ENCODE measurements around the gene PDZD4.

The PDZD4 gene

GRCh38 chrX:153866302-153867019 is 36.1 kb upstream of the PDZD4 start:
- 97 to 100% methylated on average over 6 to 13 of the region's 22 CpGs for WGBS, 2 experiments (ENCODE audit: insufficient coverage in 2 of 2)
- H3K36me3 ChIP-seq (ENCODE audit: control insufficient read depth, insufficient read depth, low read length): peaks cover 35% of the 10 kb centered on the region

GRCh38 chrX:153865685-153866084 is 35.3 kb upstream of the PDZD4 start:
- WGBS, 2 experiments (ENCODE audit: insufficient coverage in 2 of 2): 83 to 100% methylated on average over 2 to 4 of the region's 9 CpGs
- Histone ChIP-seq H3K36me3 (ENCODE audit: control insufficient read depth, insufficient read depth, low read length) (peaks cover 35% of the 10 kb centered on the region), H3K4me1 (ENCODE audit: control insufficient read depth, insufficient read depth, low read length, poor library complexity, severe bottlenecking) (no peaks in the 10 kb centered on the region), H3K9me3 (ENCODE audit: control insufficient read depth, low read length) (no peaks in the 10 kb centered on the region), H3K4me3 (ENCODE audit: extremely low read depth, insufficient read depth, low read length, poor library complexity, severe bottlenecking) (no peak overlapping the region), H3K27ac (ENCODE audit: low read depth, low read length, severe bottlenecking) (no peak overlapping the region)

More at GRCh38 chrX:153866302-153867019, 36.1 kb upstream of the PDZD4 start:
- H3K4me1 ChIP-seq (ENCODE audit: control insufficient read depth, insufficient read depth, low read length, poor library complexity, severe bottlenecking): no peaks in the 10 kb centered on the region
- H3K9me3 ChIP-seq (ENCODE audit: control insufficient read depth, low read length): no peaks in the 10 kb centered on the region
- H3K4me3 ChIP-seq (ENCODE audit: extremely low read depth, insufficient read depth, low read length, poor library complexity, severe bottlenecking): no peak overlapping the region
- H3K27ac ChIP-seq (ENCODE audit: low read depth, low read length, severe bottlenecking): no peak overlapping the region

GRCh38 chrX:153865321-153865580 is 34.9 kb upstream of the PDZD4 start:
- Histone ChIP-seq H3K4me1 (ENCODE audit: control insufficient read depth, insufficient read depth, low read length, poor library complexity, severe bottlenecking) (no peaks in the 10 kb centered on the region), H3K27ac (ENCODE audit: low read depth, low read length, severe bottlenecking) (no peak overlapping the region), H3K4me3 (ENCODE audit: extremely low read depth, insufficient read depth, low read length, poor library complexity, severe bottlenecking) (no peak overlapping the region), H3K9me3 (ENCODE audit: control insufficient read depth, low read length) (no peaks in the 10 kb centered on the region), H3K36me3 (ENCODE audit: control insufficient read depth, insufficient read depth, low read length) (peaks cover 31% of the 10 kb centered on the region)
- WGBS, 2 experiments (ENCODE audit: insufficient coverage in 2 of 2): 80% methylated on average over 7 of the region's 11 CpGs; no CpG with 5 or more reads in 1 of the 2 experiments

GRCh38 chrX:153864561-153865320 is 34.4 kb upstream of the PDZD4 start:
- Histone ChIP-seq H3K4me1 (ENCODE audit: control insufficient read depth, insufficient read depth, low read length, poor library complexity, severe bottlenecking) (no peaks in the 10 kb centered on the region), H3K36me3 (ENCODE audit: control insufficient read depth, insufficient read depth, low read length) (peaks cover 26% of the 10 kb centered on the region), H3K4me3 (ENCODE audit: extremely low read depth, insufficient read depth, low read length, poor library complexity, severe bottlenecking) (no peak overlapping the region), H3K27ac (ENCODE audit: low read depth, low read length, severe bottlenecking) (no peak overlapping the region), H3K9me3 (ENCODE audit: control insufficient read depth, low read length) (no peaks in the 10 kb centered on the region)
- WGBS, 2 experiments (ENCODE audit: insufficient coverage in 2 of 2): 96% methylated on average over 11 to 19 of the region's 30 CpGs

- Histone ChIP-seq H3K27ac (ENCODE audit: low read depth, low read length, severe bottlenecking) (no peak overlapping the region), H3K36me3 (ENCODE audit: control insufficient read depth, insufficient read depth, low read length) (peaks cover 20% of the 10 kb centered on the region), H3K4me3 (ENCODE audit: extremely low read depth, insufficient read depth, low read length, poor library complexity, severe bottlenecking) (no peak overlapping the region), H3K4me1 (ENCODE audit: control insufficient read depth, insufficient read depth, low read length, poor library complexity, severe bottlenecking) (no peaks in the 10 kb centered on the region), H3K9me3 (ENCODE audit: control insufficient read depth, low read length) (no peaks in the 10 kb centered on the region)
- WGBS, 2 experiments (ENCODE audit: insufficient coverage in 2 of 2): 100% methylated on average over 1 to 2 of the region's 10 CpGs
Observed at GRCh38 chrX:153864101-153864500, 33.8 kb upstream of the PDZD4 start.

GRCh38 chrX:153863251-153863991 is 33.1 kb upstream of the PDZD4 start:
- Histone ChIP-seq H3K9me3 (ENCODE audit: control insufficient read depth, low read length) (no peaks in the 10 kb centered on the region), H3K4me1 (ENCODE audit: control insufficient read depth, insufficient read depth, low read length, poor library complexity, severe bottlenecking) (no peaks in the 10 kb centered on the region), H3K36me3 (ENCODE audit: control insufficient read depth, insufficient read depth, low read length) (peaks cover 16% of the 10 kb centered on the region), H3K4me3 (ENCODE audit: extremely low read depth, insufficient read depth, low read length, poor library complexity, severe bottlenecking) (no peak overlapping the region), H3K27ac (ENCODE audit: low read depth, low read length, severe bottlenecking) (no peak overlapping the region)
- WGBS, 2 experiments (ENCODE audit: insufficient coverage in 2 of 2): 93 to 94% methylated on average over 10 to 11 of the region's 28 CpGs

- no peak overlapping the region for H3K27ac ChIP-seq (ENCODE audit: low read depth, low read length, severe bottlenecking)
- WGBS, 2 experiments (ENCODE audit: insufficient coverage in 2 of 2): 63 to 72% methylated on average over 6 to 10 of the region's 22 CpGs
- no peaks in the 10 kb centered on the region for H3K4me1 ChIP-seq (ENCODE audit: control insufficient read depth, insufficient read depth, low read length, poor library complexity, severe bottlenecking)
- no peaks in the 10 kb centered on the region for H3K9me3 ChIP-seq (ENCODE audit: control insufficient read depth, low read length)
- peaks cover 16% of the 10 kb centered on the region for H3K36me3 ChIP-seq (ENCODE audit: control insufficient read depth, insufficient read depth, low read length)
- H3K4me3 ChIP-seq (ENCODE audit: extremely low read depth, insufficient read depth, low read length, poor library complexity, severe bottlenecking): no peak overlapping the region
Observed at GRCh38 chrX:153862369-153863250, 32.3 kb upstream of the PDZD4 start.

- no peaks in the 10 kb centered on the region for H3K4me1 ChIP-seq (ENCODE audit: control insufficient read depth, insufficient read depth, low read length, poor library complexity, severe bottlenecking)
- WGBS, 2 experiments (ENCODE audit: insufficient coverage in 2 of 2): 94% methylated on average over 12 of the region's 21 CpGs; no CpG with 5 or more reads in 1 of the 2 experiments
- no peak overlapping the region for H3K4me3 ChIP-seq (ENCODE audit: extremely low read depth, insufficient read depth, low read length, poor library complexity, severe bottlenecking)
- H3K9me3 ChIP-seq (ENCODE audit: control insufficient read depth, low read length): no peaks in the 10 kb centered on the region
- no peak overlapping the region for H3K27ac ChIP-seq (ENCODE audit: low read depth, low read length, severe bottlenecking)
- peaks cover 16% of the 10 kb centered on the region for H3K36me3 ChIP-seq (ENCODE audit: control insufficient read depth, insufficient read depth, low read length)
Observed at GRCh38 chrX:153861733-153862310, 31.5 kb upstream of the PDZD4 start.

GRCh38 chrX:153861151-153861550 is 30.8 kb upstream of the PDZD4 start:
- no peaks in the 10 kb centered on the region for H3K9me3 ChIP-seq (ENCODE audit: control insufficient read depth, low read length)
- WGBS, 2 experiments (ENCODE audit: insufficient coverage in 2 of 2): 95 to 98% methylated on average over 3 to 6 of the region's 10 CpGs

More at GRCh38 chrX:153861151-153861550, 30.8 kb upstream of the PDZD4 start:
- H3K36me3 ChIP-seq (ENCODE audit: control insufficient read depth, insufficient read depth, low read length): peaks cover 16% of the 10 kb centered on the region
- H3K27ac ChIP-seq (ENCODE audit: low read depth, low read length, severe bottlenecking): no peak overlapping the region
- no peaks in the 10 kb centered on the region for H3K4me1 ChIP-seq (ENCODE audit: control insufficient read depth, insufficient read depth, low read length, poor library complexity, severe bottlenecking)
- H3K4me3 ChIP-seq (ENCODE audit: extremely low read depth, insufficient read depth, low read length, poor library complexity, severe bottlenecking): no peak overlapping the region
